Activated CD4-positive, alpha-beta T cell treated with anti-CD3 and anti-CD28 coated beads, Interleukin-2, amount 50 U/mL, for 1 hour (primary cell): ENCODE measurements around the gene PNPLA2.

Experiments used
- DNase-seq: peaks from one replicate; pipeline ENCODE4 v3.0.0-alpha.2; 2020

The PNPLA2 gene

DNA sequence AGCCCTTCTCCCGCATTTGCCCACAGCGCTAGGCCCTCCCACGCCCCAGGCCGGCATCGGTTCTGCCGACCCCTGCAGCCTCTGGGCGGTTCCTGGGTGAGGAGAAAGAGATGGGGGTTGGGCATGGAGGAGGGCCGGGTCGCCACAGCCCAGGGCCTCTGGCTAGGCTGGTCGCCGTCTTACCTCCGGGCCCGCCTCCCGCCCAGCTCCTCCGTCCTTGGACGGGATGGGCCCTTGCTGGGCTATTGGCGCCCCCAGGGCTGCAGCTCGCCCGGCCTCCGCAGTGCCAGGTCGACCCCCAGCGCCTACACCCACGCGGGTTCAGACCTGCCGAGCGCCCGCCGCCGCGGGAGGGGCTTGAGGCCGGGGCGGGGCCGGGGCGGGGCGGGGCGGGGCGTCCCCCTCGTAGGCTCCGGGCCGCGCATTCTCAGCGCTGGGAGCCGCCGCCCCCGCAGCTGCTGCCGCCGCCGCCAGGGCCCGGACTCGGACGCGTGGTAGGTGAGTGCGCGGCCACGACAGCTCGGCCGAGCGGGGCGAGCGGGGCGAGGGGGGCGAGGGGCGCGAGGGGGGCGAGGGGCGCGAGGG lies 13.9 kb downstream of the PNPLA2 start, which contains the start of gene CD151:
CD151 (plus strand) TSS at position 424 of the 585 bp plus-strand sequence. CDS start 3,118 bp downstream, outside the sequence.
- no peak for DNase-seq

GRCh38 chr11:833114-833791 lies 14.5 kb downstream of the PNPLA2 start:
- DNase-seq = no peak

- no peak for DNase-seq
Observed at GRCh38 chr11:833849-834311, 15.2 kb downstream of the PNPLA2 start.

DNA sequence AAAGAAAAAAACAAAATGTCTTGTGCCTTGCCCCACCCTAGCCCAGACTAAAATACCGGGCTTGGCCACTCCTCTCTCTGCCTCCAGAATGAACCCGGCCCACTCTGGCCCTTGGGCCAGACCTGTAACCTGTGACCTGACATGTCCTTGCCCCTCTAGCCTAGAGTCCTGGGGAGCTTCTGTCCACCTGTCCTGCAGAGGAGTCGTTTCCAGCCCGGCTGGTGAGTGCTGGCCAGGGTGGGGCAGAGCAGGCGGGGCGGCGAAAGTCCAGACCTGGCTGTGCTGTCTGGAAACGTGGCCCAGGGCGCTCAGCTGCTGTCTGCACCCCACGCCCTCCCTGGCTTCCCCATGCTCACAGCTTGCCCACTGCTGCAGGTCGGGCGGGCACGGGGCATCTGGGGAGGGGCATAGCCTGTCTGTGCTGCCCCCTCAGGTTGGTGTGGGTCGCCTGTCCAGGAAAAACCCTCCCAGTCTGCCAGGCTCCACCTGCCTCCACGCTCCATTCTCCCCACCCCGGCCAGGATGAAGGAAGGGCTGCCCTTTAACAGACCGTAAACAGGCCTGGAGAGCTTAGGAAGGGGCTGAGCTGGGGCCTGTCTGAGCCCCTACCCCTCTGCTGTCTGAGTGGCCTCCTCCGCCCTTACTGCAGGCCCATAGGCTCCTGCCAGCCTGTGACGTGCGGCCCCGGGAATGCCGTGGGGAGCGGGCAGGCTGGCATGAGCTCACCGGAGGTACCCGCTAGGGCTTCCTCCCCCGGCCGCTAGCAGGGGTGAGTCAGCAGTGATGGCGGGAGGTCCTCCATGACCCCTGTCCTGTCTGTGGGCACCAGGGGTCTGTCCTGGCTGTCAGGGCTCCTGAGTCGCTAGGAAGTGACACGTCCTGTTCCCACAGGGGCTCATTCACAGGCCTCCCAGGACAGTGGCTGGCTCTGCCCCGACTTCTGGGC lies 15.9 kb downstream of the PNPLA2 start:
- DNase-seq = no peak

DNA sequence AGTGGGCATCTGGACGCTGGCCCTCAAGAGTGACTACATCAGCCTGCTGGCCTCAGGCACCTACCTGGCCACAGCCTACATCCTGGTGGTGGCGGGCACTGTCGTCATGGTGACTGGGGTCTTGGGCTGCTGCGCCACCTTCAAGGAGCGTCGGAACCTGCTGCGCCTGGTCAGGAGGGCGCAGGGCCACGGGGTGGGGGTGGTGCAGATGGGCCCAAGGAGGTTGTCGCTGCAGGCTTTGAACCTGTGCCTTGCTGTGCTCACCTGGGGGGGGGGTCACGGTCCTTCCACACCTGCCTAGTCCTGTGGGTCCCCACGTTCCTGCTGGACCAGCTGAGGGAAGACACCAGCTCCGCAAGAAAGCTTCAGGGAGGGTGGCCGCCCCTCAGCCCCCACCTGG lies 17.6 kb downstream of the PNPLA2 start:
- DNase-seq = no peak

DNA sequence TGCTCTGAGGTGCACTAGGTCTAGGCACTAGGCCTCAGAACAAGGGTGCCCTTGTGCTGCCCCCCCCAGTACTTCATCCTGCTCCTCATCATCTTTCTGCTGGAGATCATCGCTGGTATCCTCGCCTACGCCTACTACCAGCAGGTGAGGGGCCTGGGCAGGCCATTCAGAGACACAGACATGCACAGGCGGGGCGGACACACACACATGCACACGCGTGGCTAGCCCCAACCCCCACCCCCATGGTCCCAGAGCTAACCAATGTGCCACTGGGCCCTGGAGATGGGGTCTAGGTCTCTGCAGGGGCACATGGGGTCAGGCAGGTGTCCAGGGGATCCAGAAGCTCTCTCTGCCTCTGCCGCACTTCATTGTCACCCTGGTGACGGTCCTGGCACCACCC lies 18.0 kb downstream of the PNPLA2 start:
- DNase-seq = no peak

DNA sequence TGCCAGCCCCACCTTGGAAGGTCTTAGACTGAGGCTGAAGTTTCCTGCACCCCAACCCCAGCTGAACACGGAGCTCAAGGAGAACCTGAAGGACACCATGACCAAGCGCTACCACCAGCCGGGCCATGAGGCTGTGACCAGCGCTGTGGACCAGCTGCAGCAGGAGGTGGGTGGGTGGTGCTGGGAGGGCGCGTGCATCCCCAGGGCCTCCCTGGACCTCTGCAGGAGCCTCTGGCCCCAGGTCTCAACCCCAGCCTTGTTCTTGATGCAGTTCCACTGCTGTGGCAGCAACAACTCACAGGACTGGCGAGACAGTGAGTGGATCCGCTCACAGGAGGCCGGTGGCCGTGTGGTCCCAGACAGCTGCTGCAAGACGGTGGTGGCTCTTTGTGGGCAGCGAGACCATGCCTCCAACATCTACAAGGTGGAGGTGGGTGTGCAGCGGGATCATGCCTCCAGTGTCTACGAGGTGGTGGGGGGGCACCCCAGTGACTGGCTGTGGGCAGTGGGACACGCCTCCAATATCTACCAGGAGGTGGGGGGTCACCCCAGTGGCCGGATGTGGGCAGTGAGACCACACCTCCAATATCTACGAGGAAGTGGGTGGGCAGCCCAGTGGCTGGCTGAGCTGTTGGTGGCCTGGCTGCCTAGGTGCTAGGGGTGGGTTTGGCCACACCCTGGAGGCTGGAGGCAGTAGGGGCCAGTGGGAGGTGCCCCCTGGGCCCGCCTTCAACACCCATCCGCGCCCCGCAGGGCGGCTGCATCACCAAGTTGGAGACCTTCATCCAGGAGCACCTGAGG lies 18.7 kb downstream of the PNPLA2 start:
- no peak for DNase-seq

DNA sequence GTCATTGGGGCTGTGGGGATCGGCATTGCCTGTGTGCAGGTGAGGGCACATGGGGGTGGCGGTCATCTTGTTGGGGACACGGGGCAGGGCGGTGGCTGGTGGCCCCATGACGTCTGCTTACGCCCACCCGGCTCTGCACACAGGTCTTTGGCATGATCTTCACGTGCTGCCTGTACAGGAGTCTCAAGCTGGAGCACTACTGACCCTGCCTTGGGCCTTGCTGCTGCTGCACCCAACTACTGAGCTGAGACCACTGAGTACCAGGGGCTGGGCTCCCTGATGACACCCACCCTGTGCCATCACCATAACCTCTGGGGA lies 19.2 kb downstream of the PNPLA2 start:
- DNase-seq = no peak

- DNase-seq = no peak
Observed at GRCh38 chr11:838441-839279, 19.9 kb downstream of the PNPLA2 start.

- no peak for DNase-seq
Observed at GRCh38 chr11:839280-839623, 20.5 kb downstream of the PNPLA2 start.

- no peak for DNase-seq
Observed at GRCh38 chr11:839875-840617, 21.3 kb downstream of the PNPLA2 start.

GRCh38 chr11:841981-842369 lies 23.3 kb downstream of the PNPLA2 start:
- no peak for DNase-seq

DNA sequence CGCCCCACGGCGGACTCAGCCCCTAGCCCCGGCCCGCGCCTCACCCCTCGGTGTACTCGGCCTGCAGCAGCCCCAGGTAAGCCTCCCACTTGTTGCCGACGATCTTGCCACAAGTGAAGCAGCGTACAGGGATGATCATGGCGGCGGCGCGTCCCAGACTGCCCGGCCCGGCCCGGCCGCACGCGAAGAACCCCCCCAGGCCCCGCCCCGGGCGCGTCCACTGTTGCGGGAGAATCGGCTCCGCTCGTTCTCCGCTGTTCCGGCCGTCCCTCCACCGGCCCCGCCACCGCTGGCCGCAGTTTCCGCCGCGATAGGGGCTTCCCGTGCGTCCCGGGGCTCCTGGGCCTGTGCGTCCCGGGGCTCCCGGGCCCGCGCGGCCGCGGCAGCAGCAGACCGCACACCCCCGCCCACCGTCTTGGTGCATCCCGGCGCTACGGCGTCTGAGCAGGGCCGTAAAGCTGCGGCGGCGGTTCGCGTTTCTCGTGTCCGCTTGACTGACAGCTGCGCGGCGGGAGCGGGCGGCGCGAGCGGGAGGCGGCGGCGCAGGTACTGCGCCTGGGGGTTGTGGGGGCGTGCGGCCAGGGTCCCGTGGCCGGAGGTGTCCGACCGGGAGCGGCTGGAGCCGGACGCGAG lies 23.8 kb downstream of the PNPLA2 start, which contains the start of the genes POLR2L and TSPAN4:
POLR2L (minus strand) TSS at position 160 of the 633 bp plus-strand sequence; CDS start at position 139, 21 bp downstream.
TSPAN4 (plus strand) TSS at position 483 of the 633 bp plus-strand sequence. CDS start 7,453 bp downstream, outside the sequence.
- DNase-seq = peak; percentile 86

DNA sequence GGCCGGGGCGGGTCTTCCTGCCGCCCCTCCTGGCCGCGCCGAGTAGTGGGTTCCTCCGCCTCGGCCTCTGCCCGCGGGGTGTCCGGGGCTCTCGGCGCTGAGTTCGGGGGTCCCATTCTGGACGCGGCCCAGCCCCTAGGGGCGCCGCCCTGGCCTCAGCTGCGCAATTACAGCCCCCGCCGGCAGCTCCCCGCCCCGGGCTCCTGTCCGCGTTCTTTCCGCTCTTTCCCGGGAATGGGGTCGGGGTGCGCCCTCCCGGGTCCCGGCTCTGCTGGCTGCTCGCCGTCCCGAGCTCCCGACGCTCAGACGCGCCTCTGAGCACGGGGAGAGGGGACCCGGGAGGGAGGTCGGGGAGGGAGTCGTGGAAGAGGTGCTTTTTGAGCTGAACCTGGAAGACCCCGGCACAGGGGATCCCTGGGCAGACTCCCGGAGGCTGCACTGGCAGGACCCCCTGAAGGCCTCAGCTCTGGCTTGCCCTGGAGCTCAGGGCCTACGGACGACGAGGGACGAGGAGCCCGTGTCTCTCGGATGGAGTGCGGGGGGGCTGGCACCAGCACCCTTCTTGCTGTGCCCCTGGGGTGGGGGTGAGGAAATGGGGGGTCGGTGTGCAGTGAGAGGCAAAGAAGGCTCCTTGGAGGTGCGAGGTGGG lies 24.5 kb downstream of the PNPLA2 start:
- no peak for DNase-seq

DNA sequence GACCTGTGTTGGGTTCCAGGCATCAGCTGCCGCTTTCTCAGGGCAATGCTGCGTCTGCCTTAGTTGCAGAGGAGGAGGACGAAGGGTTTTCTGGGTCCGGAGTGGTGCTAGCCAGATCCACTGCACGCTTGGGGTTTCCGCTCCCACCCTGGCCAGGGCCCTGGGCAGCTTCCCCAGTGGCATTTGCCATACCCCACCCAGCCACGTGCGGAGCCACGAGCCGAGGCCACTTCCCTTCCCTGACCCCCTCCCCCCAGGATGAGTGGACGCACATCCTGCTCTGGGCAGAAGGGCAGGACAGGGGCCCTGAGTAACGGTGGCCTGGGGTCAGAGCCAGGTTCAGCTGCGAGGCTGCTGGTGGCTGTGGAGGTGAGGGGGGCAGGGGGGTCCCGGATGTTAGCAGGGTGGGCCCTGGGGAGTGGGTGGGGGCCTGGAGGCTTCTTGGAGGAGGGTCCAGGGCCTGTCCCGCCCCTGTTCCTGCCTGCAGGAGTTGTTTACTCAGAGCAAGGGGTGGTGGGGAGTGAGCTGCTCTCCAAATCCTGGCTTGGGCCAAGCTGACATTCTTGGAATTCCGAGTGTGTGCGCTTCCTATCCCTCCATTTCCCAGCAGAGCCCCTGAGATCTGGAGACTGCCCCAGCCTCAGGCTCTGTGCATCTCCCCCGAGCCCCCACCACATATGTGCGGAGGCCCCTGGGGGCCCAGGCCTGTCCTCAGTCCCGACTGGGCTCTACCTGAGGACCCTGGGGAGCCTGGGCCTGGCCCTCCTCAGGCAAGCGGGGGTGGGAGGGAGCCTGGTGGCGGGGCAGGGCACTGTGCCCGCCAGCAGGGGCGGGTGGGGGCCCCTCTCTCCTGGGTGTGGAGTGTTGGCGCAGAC lies 25.3 kb downstream of the PNPLA2 start:
- no peak for DNase-seq

- no peak for DNase-seq
Observed at GRCh38 chr11:844693-845644, 26.3 kb downstream of the PNPLA2 start.

DNA sequence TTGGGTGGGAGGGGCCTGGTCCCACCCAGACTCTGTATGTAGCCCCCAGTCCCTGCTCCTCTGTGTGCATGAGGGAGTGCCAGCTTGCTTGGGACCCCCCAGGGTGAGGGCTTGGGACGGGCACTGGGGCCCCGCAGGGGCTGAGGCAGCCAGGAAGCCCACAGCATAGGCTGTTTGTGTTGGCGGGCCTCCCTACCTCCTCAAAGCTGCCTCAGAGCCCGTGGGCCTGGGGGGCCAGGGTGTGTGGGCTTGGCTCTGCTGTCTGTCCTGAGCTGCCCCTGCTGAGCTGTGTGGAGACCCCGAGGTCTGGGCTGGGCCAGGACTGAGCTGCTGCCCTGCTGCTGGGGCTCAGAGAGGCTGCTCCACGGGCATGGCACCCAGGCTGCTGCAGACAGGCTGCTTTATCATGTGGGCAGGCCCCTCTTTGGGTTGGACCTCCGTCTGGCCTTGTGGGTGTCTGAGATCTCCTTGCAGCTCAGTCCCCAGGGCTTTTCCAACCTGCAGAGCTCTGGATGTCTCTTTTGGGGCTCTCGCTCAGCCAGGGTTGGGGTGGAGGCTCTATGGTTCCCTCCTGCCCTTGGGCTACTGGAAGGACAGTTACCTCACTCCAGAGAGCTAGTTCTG lies 27.3 kb downstream of the PNPLA2 start:
- no peak for DNase-seq
